ENCODE measurements around the gene MYH11.

GRCh38 chr16:15785386-15786059 lies 71.3 kb downstream of the MYH11 start:
- TF ChIP-seq YY1 (IDR thresholded peaks at IDR 0.05; ENCODE audit: insufficient read depth, insufficient read length) (no peak), ZNF274 (IDR thresholded peaks at IDR 0.05; ENCODE audit: low read depth, low read length) (no peak), SUZ12 (IDR thresholded peaks at IDR 0.05; ENCODE audit: extremely low read depth, insufficient read depth, insufficient read length) (no peak)
